Left kidney (tissue), 2 donors: Measurements from ENCODE around the gene POMT1. TPM values are rescaled to one million over a fixed set of nuclear protein-coding genes. Genes with fewer than 3 reads are reported as not detected.
"Not testable (repeated sequence)": the region's sequence is repeated elsewhere in the genome, so short reads cannot be mapped to it uniquely, and the experiment has no call there.

Experiments
- DNase-seq: peaks from one replicate; pipeline ENCODE4 v3.0.0-alpha.2; 2013
- polyA plus RNA-seq: library from polyadenylated mRNA; unstranded; fragments of 120-200 nt; gene quantifications from one replicate; pipeline ENCODE4 v1.2.1, GENCODE V29; 2013; ENCODE audit not compliant: insufficient read length

The POMT1 gene
- polyA plus RNA-seq, 1 donor = 44.6 TPM

DNA sequence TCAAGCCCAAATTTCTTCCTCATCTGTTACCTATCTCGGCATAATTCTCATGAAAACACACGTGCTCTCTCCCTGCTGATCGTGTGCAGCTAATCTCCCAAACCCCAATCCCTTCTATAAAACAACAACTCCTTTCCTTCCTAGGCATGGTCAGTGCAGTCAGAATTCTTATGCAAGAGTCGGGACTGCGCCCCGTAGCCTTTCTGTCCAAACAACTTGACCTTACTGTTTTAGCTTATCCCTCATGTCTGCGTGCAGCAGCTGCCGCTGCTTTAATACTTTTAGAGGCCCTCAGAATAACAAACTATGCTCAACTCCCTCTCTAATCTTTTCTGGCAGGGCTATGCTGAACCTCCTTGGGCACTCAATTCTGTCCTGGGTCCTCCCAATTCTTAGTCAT is 47.7 kb downstream of the POMT1 start:
- not testable (repeated sequence) for DNase-seq

DNA sequence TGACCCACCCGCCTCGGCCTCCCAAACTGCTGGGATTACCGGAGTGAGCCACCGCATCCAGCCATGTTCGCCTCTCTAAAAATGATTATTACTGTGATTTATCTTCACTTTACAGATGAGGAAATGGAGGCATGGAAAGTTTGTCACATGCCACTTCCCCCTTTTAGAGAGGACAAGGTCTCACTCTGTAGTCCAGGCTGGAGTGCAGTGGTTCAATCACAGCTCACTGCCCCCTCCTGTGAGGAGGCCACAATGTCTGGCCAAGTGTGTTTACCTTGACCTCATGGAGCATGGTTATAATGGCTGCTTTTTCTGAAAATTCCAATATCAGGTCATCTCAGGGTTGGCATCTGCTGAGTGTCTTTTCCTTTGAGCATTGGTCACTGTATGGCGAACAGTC is 49.3 kb downstream of the POMT1 start:
- DNase-seq = no peak

DNA sequence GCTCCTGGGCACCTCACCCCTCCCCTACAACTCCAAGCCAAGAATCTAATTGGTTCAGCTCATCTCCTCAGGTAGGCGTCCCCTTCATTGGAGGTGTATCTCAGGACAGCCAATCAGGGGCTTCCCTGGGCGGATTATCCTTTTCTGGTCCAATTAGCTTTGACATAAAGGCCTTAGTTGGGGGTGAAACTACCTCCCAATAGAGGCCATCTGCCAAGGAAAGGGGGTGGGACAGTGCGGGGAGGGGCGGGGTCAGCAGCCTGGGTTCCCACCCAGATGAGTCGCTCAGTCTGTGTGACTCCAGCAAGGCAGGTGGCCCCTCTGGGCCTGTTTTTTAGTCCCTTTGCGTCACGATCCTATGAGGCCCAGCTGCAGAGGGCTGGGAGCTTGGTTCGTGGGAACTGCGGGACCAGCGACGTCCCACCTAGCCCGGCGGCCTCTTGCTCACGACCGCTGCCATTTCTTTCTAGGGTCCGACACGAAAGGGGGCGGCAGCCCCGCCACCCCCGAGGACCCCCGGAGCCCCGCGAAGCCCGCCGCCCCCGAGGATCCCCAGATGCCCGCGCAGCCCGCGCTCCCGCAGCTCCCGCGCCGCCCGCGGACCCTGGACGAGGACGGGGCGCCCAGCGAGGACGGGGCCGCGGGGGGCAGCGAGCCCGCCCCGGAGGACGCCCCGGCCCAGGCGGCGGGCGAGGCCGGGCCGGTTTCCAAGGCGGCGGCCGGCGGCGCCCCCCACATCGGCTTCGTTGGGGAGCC is 51.5 kb downstream of the POMT1 start:
- DNase-seq = no peak

DNA sequence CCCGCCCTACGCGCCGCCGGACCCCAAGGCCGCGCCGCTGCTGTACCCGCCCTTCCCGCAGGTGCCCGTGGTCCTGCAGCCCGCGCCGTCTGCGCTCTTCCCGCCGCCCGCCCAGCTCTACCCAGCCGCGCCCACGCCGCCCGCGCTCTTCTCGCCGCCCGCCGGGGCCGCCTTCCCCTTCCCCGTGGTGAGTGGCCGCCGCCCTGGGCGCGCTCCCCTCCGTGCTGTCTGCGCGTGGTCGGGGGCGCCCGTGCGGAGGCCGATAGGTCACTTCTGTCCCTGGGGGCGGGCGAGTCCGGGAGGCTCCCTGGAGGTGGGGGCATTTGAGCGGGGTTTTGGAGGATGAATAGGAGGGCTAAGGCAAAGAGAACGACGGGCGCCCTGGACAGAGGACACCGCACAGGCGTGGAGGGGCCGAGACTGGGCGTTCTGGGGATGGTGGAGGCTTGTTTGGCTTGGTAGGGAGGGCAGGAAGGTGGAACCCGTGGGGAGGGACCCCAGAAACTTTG is 52.2 kb downstream of the POMT1 start:
- no peak for DNase-seq

DNA sequence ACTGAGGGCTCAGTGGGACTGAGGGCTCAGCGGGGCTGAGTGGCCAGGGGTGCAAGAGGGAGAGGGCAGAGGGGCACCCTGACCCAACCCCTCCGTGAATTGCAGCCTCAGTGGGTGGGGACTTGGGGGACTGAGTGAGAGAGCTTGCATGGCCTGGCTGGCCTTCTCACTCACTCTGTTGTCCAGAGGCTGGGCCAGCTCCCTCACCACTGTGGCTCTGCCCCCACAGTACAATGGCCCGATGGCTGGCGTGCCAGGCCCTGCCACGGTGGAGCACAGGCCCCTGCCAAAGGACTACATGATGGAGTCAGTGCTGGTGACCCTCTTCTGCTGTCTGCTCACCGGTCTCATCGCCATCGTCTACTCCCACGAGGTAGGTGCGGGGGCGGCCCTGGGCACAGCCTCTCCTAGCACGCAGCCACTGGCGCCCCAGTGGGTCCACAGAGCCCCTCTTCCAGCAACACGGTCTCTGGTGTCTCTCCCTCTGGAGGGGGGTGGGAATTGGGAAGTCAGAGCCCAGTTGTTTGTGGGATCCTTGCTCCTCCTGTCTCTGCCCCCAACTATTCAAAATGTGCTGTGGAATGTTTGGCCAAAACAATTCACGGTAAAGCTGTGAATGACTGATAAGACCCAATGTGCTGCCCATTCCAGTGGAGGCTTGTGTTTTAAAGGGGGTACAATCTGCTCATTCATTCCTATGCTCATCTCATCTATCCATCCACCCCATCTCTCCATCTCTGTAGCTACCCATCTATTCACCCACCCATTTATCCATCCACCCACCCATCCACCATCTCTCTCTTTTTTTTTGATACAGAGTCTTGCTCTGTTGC is 53.3 kb downstream of the POMT1 start:
- DNase-seq = no peak

DNA sequence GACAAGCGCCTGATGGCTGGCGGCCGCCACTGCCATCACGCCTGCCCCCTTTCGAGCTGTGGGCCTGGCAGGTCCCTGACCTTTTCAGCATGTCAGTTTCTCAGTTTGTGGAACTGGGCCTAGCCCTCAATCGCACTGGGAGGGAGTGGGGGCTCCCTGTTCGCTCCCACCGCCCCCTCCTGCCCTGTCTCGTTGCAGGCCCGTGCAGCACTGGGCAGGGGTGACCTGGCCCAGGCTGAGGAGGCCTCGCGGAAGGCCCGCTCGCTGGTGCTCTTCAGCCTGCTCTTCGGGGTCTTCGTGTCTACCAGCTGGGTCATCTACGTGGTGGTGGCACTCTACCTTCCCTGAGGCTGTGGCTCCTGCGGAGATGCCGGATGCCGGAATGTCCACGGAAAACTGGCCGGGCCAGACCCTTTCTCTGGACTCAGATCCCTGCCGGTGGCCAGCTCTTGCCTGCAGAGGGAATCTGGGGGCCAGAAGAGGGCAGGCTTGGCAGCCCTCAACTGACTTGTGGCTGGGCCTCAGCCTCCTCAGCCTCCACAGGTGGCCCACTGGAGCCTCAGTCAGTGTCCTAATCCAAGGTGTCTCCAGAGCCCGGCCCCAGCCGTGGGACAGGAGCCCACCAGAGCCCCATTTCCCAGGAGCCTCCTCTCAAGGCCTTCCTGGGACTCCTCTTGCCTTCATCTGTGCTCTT is 55.3 kb downstream of the POMT1 start:
- DNase-seq = no peak

DNA sequence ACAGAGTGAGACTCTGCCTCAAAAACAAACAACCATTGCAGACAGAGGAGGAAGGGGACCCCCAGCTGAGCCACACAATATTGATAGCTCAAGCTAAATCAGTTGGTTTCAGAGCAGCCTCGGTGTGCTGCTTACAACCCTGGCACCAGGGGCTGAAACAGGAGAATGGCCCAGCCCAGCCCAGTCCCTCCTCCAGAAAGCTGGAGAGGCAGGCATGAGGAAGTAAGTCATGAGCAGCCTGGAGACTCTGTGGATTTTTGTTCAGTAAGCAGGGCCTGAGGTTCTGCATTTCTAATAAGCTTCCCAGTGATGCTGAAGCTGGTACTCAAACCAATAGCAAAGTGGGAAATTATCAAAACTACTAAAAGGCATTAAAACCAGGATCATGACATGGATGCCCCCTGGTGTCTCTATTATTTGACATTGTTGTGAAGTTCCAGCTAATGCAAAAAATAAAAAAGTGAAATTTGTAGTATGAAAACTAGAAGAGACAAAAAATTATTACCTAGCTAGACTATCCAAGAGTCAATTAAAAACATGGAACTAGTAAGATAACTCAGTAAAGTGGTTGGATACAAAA is 56.8 kb downstream of the POMT1 start:
- no peak for DNase-seq

DNA sequence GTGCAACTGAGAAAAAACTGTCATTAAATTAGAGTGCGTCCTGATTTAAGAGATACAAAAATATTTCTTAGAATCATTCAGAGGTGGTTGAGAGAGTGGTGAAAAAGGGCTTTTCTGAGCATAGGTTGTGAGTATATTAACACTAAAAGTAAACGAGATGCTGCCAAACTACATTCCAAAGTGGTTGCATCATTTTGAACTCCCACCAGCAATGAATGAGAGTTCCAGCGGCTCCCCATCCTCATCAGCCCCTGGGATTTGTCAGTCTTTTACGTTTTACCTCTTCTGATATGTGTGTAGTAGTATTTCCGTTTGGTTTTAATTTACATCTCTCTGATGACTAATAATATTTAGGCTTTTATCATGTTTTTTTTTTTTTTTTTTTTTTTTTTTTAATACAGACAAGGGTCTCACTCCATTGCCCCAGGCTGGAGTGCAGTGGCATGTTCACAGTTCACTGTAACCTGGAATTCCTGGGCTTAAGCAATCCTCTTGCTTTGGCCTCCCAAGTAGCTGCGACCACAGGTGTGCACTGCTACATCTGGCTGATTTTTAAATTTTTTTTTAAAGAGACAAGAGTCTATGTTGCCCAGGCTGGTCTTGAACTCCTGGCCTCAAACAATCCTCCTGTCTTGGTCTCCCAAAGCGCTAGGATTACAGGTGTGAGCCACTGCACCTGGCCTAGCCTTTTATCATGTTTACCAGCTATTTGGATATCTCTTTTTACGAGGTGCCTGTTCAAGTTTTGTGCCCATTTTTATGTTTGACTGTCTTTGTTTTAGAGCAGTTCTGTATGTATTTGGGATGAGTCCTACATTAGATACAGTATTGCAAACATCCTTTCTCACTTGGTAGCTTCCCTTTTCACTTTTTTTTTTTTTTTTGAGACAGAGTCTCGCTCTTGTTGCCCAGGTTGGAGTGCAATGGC is 59.6 kb downstream of the POMT1 start:
- DNase-seq = no peak

DNA sequence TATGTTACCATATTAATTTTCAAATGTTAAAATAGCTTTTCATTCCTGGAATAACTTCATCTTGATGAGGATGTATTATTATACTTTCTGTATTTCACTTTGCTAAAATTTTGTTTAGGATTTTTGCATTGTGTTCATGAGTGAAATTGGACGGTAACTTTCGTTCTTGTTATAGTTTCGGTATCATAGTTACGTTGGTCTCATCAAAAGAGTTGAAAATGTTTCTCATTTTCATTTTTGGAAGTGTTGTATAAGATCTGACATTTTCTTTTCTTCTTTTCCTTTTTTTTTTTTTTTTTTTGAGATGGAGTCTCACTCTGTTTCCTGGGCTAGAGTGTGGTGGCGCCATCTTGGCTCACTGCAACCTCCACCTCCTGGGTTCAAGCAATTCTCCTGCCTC is 62.7 kb downstream of the POMT1 start:
- no peak for DNase-seq

DNA sequence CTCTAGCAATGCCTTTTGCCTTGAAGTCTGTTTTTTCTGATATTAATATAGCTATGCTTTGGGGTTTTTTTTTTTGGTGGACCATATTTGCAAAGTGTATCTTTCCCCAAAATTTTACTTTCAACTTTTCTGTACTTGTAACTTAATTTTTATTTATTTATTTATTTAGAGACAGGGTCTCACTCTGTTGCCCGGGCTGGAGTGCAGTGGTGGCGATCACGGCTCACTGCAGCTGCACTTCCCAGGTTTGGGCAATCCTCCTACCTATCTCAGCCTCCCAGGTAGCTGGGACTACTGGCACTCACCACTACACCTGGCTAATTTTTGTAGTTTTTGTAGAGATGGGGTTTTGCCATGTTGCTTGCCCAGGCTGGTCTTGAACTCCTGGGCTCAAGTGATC is 63.4 kb downstream of the POMT1 start:
- no peak for DNase-seq

DNA sequence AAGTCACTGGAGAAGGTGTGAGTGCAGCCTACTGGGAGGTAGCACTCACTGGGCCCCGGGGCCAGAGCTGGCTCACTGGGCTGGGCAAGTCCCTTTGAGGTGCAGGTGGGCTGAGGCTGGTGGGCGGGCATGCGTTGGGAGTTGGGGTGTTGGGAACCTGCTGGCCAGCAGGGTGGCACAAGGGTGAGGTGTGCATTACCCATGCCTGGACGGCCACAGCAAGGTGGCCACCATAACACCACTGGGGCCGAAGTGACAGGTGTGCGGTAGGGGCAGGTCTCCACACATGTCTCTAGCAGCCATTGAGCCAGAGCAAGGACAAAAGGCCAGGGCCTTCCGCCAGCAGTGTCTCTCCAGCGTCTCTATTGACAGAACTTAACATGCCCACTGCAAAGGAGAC is 65.2 kb downstream of the POMT1 start:
- no peak for DNase-seq

Other genes with a start within 250 kb of the POMT1 start
- gene FAM78A, start 226.4 kb upstream of the POMT1 start, polyA plus RNA-seq = 2.4 TPM
- gene PLPP7, start 213.2 kb upstream of the POMT1 start, polyA plus RNA-seq = 1.9 TPM
- gene PRRC2B, start 108.8 kb upstream of the POMT1 start, polyA plus RNA-seq = 189 TPM
- gene UCK1, start 28.3 kb downstream of the POMT1 start, polyA plus RNA-seq = 37.5 TPM
- 1.2 TPM for gene PRRT1B, start 42.6 kb downstream of the POMT1 start, polyA plus RNA-seq
- gene RAPGEF1, start 237.2 kb downstream of the POMT1 start, polyA plus RNA-seq = 40.2 TPM